GM18519 (cell line): ENCODE results near the gene AZI2.

Experiments used
- ATAC-seq: cut with Tn5 transposase; IDR thresholded peaks from one replicate; pipeline ENCODE4 v1.9.1; 2021; ENCODE audit warnings: mild to moderate bottlenecking, moderate library complexity; ENCODE audit not compliant: unreplicated experiment, low FRiP score

The AZI2 gene, protein sequence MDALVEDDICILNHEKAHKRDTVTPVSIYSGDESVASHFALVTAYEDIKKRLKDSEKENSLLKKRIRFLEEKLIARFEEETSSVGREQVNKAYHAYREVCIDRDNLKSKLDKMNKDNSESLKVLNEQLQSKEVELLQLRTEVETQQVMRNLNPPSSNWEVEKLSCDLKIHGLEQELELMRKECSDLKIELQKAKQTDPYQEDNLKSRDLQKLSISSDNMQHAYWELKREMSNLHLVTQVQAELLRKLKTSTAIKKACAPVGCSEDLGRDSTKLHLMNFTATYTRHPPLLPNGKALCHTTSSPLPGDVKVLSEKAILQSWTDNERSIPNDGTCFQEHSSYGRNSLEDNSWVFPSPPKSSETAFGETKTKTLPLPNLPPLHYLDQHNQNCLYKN

DNA sequence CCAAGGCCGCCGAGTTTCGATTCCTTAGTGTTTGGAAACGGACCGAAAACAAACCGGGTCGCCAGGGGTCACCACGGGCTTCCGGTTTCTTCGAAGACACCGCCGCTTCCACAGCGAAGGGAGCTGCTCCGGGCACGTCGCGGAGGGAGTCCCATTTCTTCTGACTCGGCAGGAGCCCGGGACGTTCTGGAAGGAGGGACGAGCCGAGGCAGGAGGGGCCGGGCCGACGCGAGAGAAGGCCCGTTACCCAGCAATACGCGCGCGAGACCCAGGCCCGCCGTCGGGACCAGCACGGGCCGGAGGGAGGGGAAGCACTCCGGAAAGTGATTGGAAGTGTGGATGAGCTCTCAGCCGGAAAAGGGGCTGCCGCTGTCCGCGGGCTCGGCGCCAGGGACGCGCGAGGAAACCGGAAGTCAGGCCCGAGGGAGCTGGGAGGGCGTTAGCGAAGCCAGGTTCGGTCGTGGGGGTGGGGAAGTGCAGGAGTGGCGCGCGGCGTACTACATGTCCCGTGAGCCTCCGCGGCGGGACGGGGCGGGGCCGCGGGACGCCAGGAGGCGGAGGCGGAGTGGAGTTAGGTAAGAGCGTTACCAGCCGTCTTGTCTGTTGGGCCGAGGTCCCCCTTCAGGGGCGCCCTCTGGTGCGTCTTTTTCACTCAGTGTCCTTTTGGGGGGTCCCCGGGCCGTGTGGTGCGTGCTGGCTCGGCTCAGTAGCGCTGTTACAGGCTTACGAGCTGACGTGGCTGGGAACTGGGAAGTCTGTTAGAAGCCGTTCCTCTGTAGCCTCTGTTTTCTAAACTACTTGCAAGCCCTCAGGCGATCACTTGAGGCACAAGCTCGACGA lies at the start of gene AZI2, which contains the start of gene ZCWPW2:
TSS of gene AZI2 (minus strand) at position 196 of the 840 bp plus-strand sequence. CDS start 8,207 bp downstream, outside the sequence.
TSS of gene ZCWPW2 (plus strand) at position 93 of the 840 bp plus-strand sequence. CDS start 64,348 bp downstream, outside the sequence.
- ATAC-seq: peak; percentile 89

GRCh38 chr3:28388978-28389377 lies 40.4 kb upstream of the AZI2 start:
- ATAC-seq: no peak

- ATAC-seq: no peak
These were observed 37.4 kb upstream of the AZI2 start for GRCh38 chr3:28386049-28386448.

- ATAC-seq: no peak
These were observed 27.8 kb upstream of the AZI2 start for GRCh38 chr3:28376424-28376823.

DNA sequence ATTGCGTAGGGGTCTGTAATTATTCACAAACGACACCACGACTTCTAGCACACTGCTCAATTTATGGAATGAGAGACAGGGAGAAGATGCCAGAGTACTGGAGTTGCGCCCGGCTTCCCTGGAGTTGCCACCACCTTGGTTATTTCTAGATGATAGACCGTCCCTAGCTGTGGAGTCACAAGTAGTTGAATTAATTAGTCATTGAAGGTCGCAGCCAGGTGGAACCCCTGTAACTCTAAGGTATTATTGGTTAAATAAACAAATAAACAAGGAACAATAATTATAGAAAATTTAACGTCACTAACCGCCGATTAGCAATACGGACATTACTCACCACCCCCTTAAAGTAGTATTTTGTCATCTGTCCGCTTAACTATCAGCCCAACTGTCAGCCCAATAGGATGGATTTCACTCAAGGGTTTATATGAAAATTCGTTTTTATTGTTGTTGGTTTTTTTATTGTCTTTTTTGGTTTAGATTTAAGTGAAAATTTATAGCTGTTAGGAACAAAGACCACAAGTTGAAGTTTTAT lies 911 bp upstream of the AZI2 start:
- no peak for ATAC-seq

DNA sequence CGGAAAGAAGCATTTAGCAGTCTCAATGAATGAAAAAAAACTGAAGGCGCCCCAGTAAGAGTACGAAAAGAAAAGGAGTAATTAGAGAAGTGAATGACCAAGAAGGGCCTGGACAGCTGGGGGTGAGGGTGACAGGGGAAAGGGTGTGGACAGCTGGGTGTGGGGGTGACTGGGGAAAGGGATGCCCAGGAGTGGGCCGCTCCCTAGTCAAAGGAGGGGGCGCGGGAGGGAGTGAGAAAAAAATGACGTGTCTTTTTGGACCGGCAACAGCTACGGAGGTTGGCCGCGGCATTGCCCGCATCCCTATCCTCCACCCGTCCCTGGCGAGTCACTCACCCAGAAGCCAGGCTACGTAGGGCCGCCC lies 377 bp downstream of the AZI2 start:
- ATAC-seq: no peak

DNA sequence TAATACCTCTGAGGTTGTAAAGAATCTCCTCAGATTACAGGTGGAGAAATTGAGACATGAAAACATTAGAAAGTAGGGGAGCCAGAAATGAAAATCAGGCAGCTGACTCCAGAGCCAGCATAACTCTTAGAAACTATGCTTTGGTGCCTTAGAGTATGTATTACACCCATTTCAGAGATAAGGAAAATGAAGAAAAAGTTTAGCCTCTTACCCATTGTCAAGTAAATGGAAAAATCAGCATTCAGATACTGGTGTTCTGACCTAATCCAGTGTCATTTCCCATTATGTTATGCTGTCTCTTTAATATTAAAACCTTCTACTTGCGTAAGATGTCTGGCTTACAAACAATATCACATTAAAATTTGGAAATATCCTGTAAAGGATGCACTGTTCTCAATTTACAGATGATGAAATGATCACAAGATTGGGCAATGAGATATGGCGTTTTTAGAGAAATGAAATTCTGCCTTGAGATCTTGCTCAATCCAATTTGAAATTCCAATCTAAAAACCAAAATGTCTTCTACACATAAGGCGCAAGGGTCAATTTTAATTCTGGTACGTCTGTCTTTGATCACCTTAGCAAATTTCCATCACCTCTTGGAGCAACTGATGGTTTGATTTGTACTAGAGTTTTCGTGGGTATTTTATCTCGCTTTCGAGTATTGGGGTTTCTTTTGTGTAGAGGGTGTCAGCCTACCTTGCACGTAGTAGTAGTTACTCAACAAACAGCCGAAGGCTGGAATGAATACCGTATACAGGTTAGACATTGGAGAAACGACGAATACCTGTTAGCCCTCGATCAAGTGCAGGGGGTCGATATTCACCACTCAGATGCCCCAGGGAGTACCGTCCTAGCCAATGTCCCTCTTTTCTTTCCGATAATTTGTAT lies 1.0 kb downstream of the AZI2 start:
- no peak for ATAC-seq

DNA sequence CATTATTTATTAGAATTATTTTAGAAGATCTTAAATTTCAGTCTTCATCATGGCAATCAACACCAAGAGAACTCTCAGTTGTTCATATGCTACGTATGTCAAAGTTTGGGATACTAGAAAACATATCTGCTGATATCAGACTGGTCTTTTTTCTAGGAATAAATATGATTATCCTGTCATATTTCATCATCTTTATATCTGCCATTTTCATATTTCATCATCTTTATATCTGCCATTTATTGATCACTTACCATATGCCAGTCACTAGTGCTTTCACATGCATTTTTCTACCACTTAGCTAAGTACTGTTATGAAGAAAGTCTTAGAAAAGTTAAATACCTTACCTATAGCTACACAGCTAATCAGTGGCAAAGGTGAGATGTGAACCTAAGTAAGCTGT lies 2.9 kb downstream of the AZI2 start:
- no peak for ATAC-seq

DNA sequence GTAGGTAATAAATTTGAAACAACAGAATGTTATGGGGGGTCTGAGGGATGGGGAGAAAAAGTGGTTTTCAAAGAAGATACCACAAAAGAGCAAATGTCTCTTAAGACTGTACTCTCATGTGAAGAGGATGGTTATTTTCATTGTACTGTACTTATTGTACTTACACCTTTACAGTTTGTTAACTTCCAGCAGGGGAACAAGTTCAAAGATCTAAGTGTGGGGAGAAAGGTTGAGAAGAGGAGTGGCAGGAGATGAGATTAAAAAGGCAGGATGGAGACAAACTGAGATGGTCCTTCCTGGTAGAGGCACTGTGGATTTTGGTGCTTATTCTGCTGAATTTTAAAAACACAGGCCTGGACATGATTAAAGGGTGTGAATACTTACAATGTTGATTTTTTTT lies 5.5 kb downstream of the AZI2 start:
- ATAC-seq: no peak

DNA sequence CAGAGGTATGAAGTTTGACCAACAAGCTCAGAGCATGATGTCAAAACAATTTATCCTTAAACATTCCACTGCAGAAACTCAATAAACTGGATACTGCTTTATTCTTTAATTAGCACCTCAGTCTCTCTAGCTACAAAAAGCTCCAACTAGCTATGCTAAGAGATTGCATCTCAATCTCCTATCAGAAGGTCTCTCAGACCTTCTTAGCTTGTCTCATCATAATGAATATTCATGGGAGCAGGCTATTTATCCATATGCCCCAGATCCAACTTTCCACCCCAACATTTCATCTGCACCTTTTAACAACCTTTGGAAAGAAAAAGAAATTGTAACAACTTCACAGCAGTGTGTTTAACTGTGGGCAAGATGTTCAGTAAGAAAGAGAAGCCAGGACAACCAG lies 11.4 kb downstream of the AZI2 start:
- no peak for ATAC-seq

GRCh38 chr3:28335246-28335645 lies 13.4 kb downstream of the AZI2 start:
- no peak for ATAC-seq

DNA sequence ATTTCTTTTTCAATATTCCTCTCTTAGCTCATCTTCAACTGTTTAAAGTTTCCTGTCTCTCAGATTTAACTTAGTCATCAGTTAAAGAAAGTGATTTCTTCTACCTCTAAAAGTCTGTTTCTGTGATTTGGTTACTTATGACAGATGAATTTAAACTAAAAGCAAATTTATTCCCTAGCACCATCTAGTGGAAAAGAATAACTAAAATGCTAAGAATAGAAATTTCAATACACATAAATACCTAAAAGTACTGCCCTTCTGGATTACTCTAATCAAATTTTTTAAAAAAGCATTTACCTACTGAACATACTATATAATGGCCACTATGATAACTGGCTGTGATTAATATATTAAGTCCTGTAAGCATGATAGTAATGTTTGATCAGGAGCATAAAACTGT lies 14.1 kb downstream of the AZI2 start:
- ATAC-seq: no peak

- ATAC-seq: no peak
These were observed 20.2 kb downstream of the AZI2 start for GRCh38 chr3:28328188-28329151.

DNA sequence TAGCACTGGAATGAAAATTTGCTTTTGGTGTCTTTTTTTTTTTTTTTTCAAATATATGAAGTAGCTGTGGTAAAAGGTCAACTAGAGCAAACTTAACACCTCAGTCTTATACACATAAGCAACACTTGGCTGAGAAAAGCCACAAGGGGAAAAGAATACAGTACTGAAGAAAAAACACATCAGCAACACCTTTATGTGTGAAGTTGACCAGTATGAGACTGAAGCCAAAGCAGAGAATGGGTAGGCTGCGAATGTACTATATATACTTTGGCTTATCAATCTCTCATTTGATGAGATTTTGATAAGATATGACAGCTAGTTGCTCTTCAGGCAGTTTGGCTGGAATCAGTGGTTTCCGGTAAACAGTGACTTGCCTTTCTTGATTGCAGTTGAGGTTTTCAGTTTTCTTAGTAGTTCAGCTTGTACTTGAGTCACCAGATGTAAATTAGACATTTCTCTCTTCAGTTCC lies 22.1 kb downstream of the AZI2 start:
- peak; percentile 72 for ATAC-seq

- ATAC-seq: no peak
These were observed 26.2 kb downstream of the AZI2 start for GRCh38 chr3:28322464-28322863.

- no peak for ATAC-seq
These were observed 27.6 kb downstream of the AZI2 start for GRCh38 chr3:28320981-28321380.

- ATAC-seq: peak; percentile 93
These were observed 31.1 kb downstream of the AZI2 start for GRCh38 chr3:28317438-28318022.

DNA sequence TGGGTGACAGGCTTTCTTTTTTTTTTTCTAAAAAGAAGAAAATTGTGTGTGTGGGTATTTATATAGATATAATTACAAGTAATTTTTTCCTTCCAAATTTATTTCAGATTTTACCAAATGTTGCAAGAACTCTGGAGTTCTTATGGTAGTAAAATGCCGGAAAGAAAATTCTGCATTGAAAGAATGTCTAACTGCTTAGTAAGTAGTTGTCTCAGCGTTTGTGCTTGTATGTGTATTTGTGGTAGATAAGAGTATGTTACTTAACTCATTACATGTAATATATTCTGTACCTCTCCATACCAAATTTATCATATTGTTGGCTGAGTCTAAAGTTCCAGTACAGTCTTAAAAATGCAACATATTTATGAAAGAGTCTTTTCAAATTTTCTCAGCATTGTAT lies 32.4 kb downstream of the AZI2 start:
- ATAC-seq: no peak

- ATAC-seq: no peak
These were observed 32.9 kb downstream of the AZI2 start for GRCh38 chr3:28315711-28316110.
